DOHH2 (cell line): ENCODE data around the gene UBXN7.
"Not testable (repeated sequence)": the region's sequence is repeated elsewhere in the genome, so short reads cannot be mapped to it uniquely, and the experiment has no call there.

Experiments
- CTCF ChIP-seq: fragments of 200-600 bp; sonication (generic); IDR thresholded peaks from one replicate; pipeline ENCODE4 v1.5.1; 2014; ENCODE audit warnings: antibody characterized with exemption, mild to moderate bottlenecking, low read depth, low read length; ENCODE audit not compliant: poor library complexity, severe bottlenecking
- EZH2phosphoT487 ChIP-seq: fragments of 200-600 bp; sonication (generic); IDR thresholded peaks from 2 replicates; pipeline ENCODE4 v1.6.1; 2017; ENCODE audit warnings: borderline replicate concordance, mild to moderate bottlenecking, antibody characterized with exemption, low read length, moderate library complexity, mixed read lengths

- TF ChIP-seq CTCF, EZH2phosphoT487: not testable (repeated sequence)
Measured at GRCh38 chr3:196421668-196422067, 10.6 kb downstream of the UBXN7 start.
